ENCODE results near the gene RPL38.

RPL38 gene

GRCh38 chr17:74203439-74204240 lies at the start of gene RPL38:
Gene RPL38, plus strand, starts transcription at chr17:74203678. Its CDS starts 278 bp downstream, at chr17:74203956.
- peak; percentile 94 for DNase-seq (ENCODE audit: low read depth)

- DNase-seq (ENCODE audit: low read depth), result no peak
These were observed 49.6 kb upstream of the RPL38 start for GRCh38 chr17:74153821-74154430.

GRCh38 chr17:74156878-74157277 lies 46.6 kb upstream of the RPL38 start:
- DNase-seq (ENCODE audit: low read depth), result no peak

- DNase-seq (ENCODE audit: low read depth), result no peak
These were observed 46.1 kb upstream of the RPL38 start for GRCh38 chr17:74157366-74157765.

- DNase-seq (ENCODE audit: low read depth), result no peak
These were observed 44.7 kb upstream of the RPL38 start for GRCh38 chr17:74158761-74159160.

- no peak for DNase-seq (ENCODE audit: low read depth)
These were observed 44.1 kb upstream of the RPL38 start for GRCh38 chr17:74159226-74159840.

GRCh38 chr17:74160656-74161502 lies 42.6 kb upstream of the RPL38 start:
- no peak for DNase-seq (ENCODE audit: low read depth)

- DNase-seq (ENCODE audit: low read depth), result no peak
These were observed 42.0 kb upstream of the RPL38 start for GRCh38 chr17:74161503-74161875.

GRCh38 chr17:74163271-74163821 lies 40.1 kb upstream of the RPL38 start:
- DNase-seq (ENCODE audit: low read depth), result no peak

GRCh38 chr17:74163836-74164235 lies 39.6 kb upstream of the RPL38 start:
- DNase-seq (ENCODE audit: low read depth), result no peak

- no peak for DNase-seq (ENCODE audit: low read depth)
These were observed 38.9 kb upstream of the RPL38 start for GRCh38 chr17:74164446-74165045.

GRCh38 chr17:74165797-74166365 lies 37.6 kb upstream of the RPL38 start:
- no peak for DNase-seq (ENCODE audit: low read depth)

- no peak for DNase-seq (ENCODE audit: low read depth)
These were observed 32.6 kb upstream of the RPL38 start for GRCh38 chr17:74170924-74171323.

GRCh38 chr17:74172700-74173099 lies 30.8 kb upstream of the RPL38 start:
- no peak for DNase-seq (ENCODE audit: low read depth)

GRCh38 chr17:74176546-74177001 lies 26.9 kb upstream of the RPL38 start:
- peak; percentile 36 for DNase-seq (ENCODE audit: low read depth)

- DNase-seq (ENCODE audit: low read depth), result no peak
These were observed 26.4 kb upstream of the RPL38 start for GRCh38 chr17:74177018-74177450.

GRCh38 chr17:74179576-74179975 lies 23.9 kb upstream of the RPL38 start:
- no peak for DNase-seq (ENCODE audit: low read depth)

- DNase-seq (ENCODE audit: low read depth), result no peak
These were observed 23.1 kb upstream of the RPL38 start for GRCh38 chr17:74180336-74180735.

GRCh38 chr17:74181341-74181740 lies 22.1 kb upstream of the RPL38 start:
- no peak for DNase-seq (ENCODE audit: low read depth)

GRCh38 chr17:74182041-74182723 lies 21.3 kb upstream of the RPL38 start:
- no peak for DNase-seq (ENCODE audit: low read depth)

All from fibroblast of the conjunctiva (primary cell).